ENCODE measurements around the gene CEMIP.
A peak's percentile ranks its signal among the peaks of the same experiment; 100 is the strongest.

CEMIP gene

GRCh38 chr15:80775338-80775737 lies 3.8 kb upstream of the CEMIP start:
- H3K4me3 ChIP-seq (ENCODE audit: low read length), result no peak overlapping the region
- no peaks in the 10 kb centered on the region for H3K36me3 ChIP-seq (replicated peaks; ENCODE audit: insufficient read depth, low read length)
- no peaks in the 10 kb centered on the region for H3K9me3 ChIP-seq (replicated peaks; ENCODE audit: insufficient read depth, low read length)
- H3K79me2 ChIP-seq (ENCODE audit: low read length), result no peaks in the 10 kb centered on the region
- H3K27ac ChIP-seq (ENCODE audit: low read length), result no peak overlapping the region
- DNase-seq, result no peak
- H3F3A ChIP-seq (ENCODE audit: insufficient read depth, low read length), result no peaks in the 10 kb centered on the region
- no peaks in the 10 kb centered on the region for H4K20me1 ChIP-seq (ENCODE audit: insufficient read depth, low read length)
- no peak overlapping the region for H2AFZ ChIP-seq (ENCODE audit: low read length)
- H3K4me1 ChIP-seq (ENCODE audit: low read length), result no peaks in the 10 kb centered on the region
- no peak overlapping the region for H3K9ac ChIP-seq (ENCODE audit: low read length)
- no peak overlapping the region for H3K4me2 ChIP-seq (ENCODE audit: low read depth, low read length)
- H3K27me3 ChIP-seq (replicated peaks; ENCODE audit: insufficient read depth, low read length), result peaks cover 10% of the 10 kb centered on the region
- no peaks in the 10 kb centered on the region for H3K9me2 ChIP-seq (replicated peaks; ENCODE audit: insufficient read depth, low read length)
- TF ChIP-seq CTCF (IDR thresholded peaks at IDR 0.05; ENCODE audit: low read length), result no peak

- Histone ChIP-seq H3K36me3 (replicated peaks; ENCODE audit: insufficient read depth, low read length) (no peaks in the 10 kb centered on the region), H3K4me2 (ENCODE audit: low read depth, low read length) (no peak overlapping the region), H3K27me3 (replicated peaks; ENCODE audit: insufficient read depth, low read length) (peaks cover 20% of the 10 kb centered on the region), H3K9ac (ENCODE audit: low read length) (no peak overlapping the region), H3K79me2 (ENCODE audit: low read length) (no peaks in the 10 kb centered on the region), H3K4me1 (ENCODE audit: low read length) (no peaks in the 10 kb centered on the region), H3K4me3 (ENCODE audit: low read length) (no peak overlapping the region), H4K20me1 (ENCODE audit: insufficient read depth, low read length) (no peaks in the 10 kb centered on the region), H2AFZ (ENCODE audit: low read length) (peak overlapping the region; percentile 49; the same call in 1 of the 2 replicates), H3K27ac (ENCODE audit: low read length) (no peak overlapping the region), H3F3A (ENCODE audit: insufficient read depth, low read length) (no peaks in the 10 kb centered on the region), H3K9me2 (replicated peaks; ENCODE audit: insufficient read depth, low read length) (no peaks in the 10 kb centered on the region), H3K9me3 (replicated peaks; ENCODE audit: insufficient read depth, low read length) (no peaks in the 10 kb centered on the region)
- TF ChIP-seq CTCF (IDR thresholded peaks at IDR 0.05; ENCODE audit: low read length), result peak; percentile 84
- TF ChIP-seq EZH2 (optimal IDR thresholded peaks at IDR 0.05; ENCODE audit: low read depth, low read length), result no peak
- DNase-seq, result peak; percentile 67
These were observed 2.6 kb upstream of the CEMIP start for GRCh38 chr15:80776420-80777045.

- no peak overlapping the region for H3K4me3 ChIP-seq (ENCODE audit: low read length)
- H3K27me3 ChIP-seq (replicated peaks; ENCODE audit: insufficient read depth, low read length), result peaks cover 20% of the 10 kb centered on the region
- H3K79me2 ChIP-seq (ENCODE audit: low read length), result no peaks in the 10 kb centered on the region
- no peak overlapping the region for H3K27ac ChIP-seq (ENCODE audit: low read length)
- TF ChIP-seq EZH2phosphoT487 (IDR thresholded peaks at IDR 0.05; ENCODE audit: low read length) (no peak), CTCF (IDR thresholded peaks at IDR 0.05; ENCODE audit: low read length) (no peak), EZH2 (optimal IDR thresholded peaks at IDR 0.05; ENCODE audit: low read depth, low read length) (no peak)
- H4K20me1 ChIP-seq (ENCODE audit: insufficient read depth, low read length), result no peaks in the 10 kb centered on the region
- H3K9ac ChIP-seq (ENCODE audit: low read length), result no peak overlapping the region
- no peak overlapping the region for H2AFZ ChIP-seq (ENCODE audit: low read length)
- no peak overlapping the region for H3K4me2 ChIP-seq (ENCODE audit: low read depth, low read length)
- no peak for DNase-seq
- H3K4me1 ChIP-seq (ENCODE audit: low read length), result no peaks in the 10 kb centered on the region
- H3K9me3 ChIP-seq (replicated peaks; ENCODE audit: insufficient read depth, low read length), result no peaks in the 10 kb centered on the region
- no peaks in the 10 kb centered on the region for H3F3A ChIP-seq (ENCODE audit: insufficient read depth, low read length)
- no peaks in the 10 kb centered on the region for H3K36me3 ChIP-seq (replicated peaks; ENCODE audit: insufficient read depth, low read length)
- H3K9me2 ChIP-seq (replicated peaks; ENCODE audit: insufficient read depth, low read length), result no peaks in the 10 kb centered on the region
These were observed 2.0 kb upstream of the CEMIP start for GRCh38 chr15:80777137-80777536.

All from MM.1S (cell line).